ENCODE results near the gene DYRK2. TPM values are rescaled to one million over a fixed set of nuclear protein-coding genes. Genes with fewer than 3 reads are reported as not detected.

DYRK2 gene
- total RNA-seq, 3 donors from 2014 or later: 12.4 to 19.2 (median 17.7) TPM

- TF ChIP-seq POLR2A (IDR thresholded peaks at IDR 0.05): no peak
- no peak for TF ChIP-seq CTCF (IDR thresholded peaks at IDR 0.05)
- no peak for TF ChIP-seq POLR2AphosphoS5 (IDR thresholded peaks at IDR 0.05)
- Histone ChIP-seq H3K36me3 (no peaks in the 10 kb centered on the region), H3K4me3 (no peak overlapping the region), H3K27me3 (no peaks in the 10 kb centered on the region), H3K4me1 (no peaks in the 10 kb centered on the region), H3K9me3 (no peaks in the 10 kb centered on the region), H3K27ac (no peak overlapping the region)
- intact Hi-C loops (cut with DNase I; ENCODE audit: low total_unique reads): no loop called here
- no peak for DNase-seq (ENCODE audit: low spot score in 2 of 2)
These were observed 15.4 kb upstream of the DYRK2 start for GRCh38 chr12:67633024-67633610.

DNA sequence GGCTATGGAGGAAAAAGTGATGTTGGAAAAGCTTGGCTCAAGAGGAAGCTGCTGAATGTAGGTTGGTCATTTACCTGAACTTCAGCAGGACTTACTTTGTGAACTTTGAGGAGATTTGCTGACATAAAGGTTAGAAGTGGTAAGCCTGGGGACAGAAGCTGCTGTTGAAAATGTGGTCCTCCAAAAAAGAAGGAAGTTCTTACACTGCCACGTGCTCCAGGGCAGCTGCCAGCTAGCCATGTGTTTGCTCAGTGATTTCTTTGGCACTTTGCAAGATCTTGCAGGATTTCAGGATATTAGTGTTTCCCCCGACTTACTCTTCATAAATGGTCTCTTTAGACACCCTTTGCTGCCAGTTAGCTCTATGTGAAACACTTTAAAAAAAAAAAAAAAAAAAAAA lies 14.8 kb upstream of the DYRK2 start:
- H3K27ac ChIP-seq: no peak overlapping the region
- intact Hi-C loops (cut with DNase I; ENCODE audit: low total_unique reads): no loop called here
- H3K4me3 ChIP-seq: no peak overlapping the region
- no peaks in the 10 kb centered on the region for H3K36me3 ChIP-seq
- H3K9me3 ChIP-seq: no peaks in the 10 kb centered on the region
- no peaks in the 10 kb centered on the region for H3K27me3 ChIP-seq
- no peak for TF ChIP-seq POLR2AphosphoS5 (IDR thresholded peaks at IDR 0.05)
- TF ChIP-seq POLR2A (IDR thresholded peaks at IDR 0.05): no peak
- no peak for TF ChIP-seq CTCF (IDR thresholded peaks at IDR 0.05)
- no peak for DNase-seq (ENCODE audit: low spot score in 2 of 2)
- H3K4me1 ChIP-seq: no peaks in the 10 kb centered on the region

GRCh38 chr12:67634303-67634761 lies 14.2 kb upstream of the DYRK2 start:
- no peak for DNase-seq (ENCODE audit: low spot score in 2 of 2)
- no peak overlapping the region for H3K4me3 ChIP-seq
- intact Hi-C loops (cut with DNase I; ENCODE audit: low total_unique reads): no loop called here
- H3K27me3 ChIP-seq: no peaks in the 10 kb centered on the region
- H3K36me3 ChIP-seq: no peaks in the 10 kb centered on the region
- no peak overlapping the region for H3K27ac ChIP-seq
- no peaks in the 10 kb centered on the region for H3K4me1 ChIP-seq
- no peak for TF ChIP-seq POLR2AphosphoS5 (IDR thresholded peaks at IDR 0.05)
- no peak for TF ChIP-seq CTCF (IDR thresholded peaks at IDR 0.05)
- H3K9me3 ChIP-seq: no peaks in the 10 kb centered on the region

- no peak for DNase-seq (ENCODE audit: low spot score in 2 of 2)
- Histone ChIP-seq H3K27ac (no peak overlapping the region), H3K9me3 (no peaks in the 10 kb centered on the region), H3K27me3 (no peaks in the 10 kb centered on the region), H3K36me3 (no peaks in the 10 kb centered on the region), H3K4me1 (no peaks in the 10 kb centered on the region), H3K4me3 (no peak overlapping the region)
- intact Hi-C loops (cut with DNase I; ENCODE audit: low total_unique reads): no loop called here
- no peak for TF ChIP-seq POLR2AphosphoS5 (IDR thresholded peaks at IDR 0.05)
- TF ChIP-seq CTCF (IDR thresholded peaks at IDR 0.05): no peak
- TF ChIP-seq POLR2A (IDR thresholded peaks at IDR 0.05): no peak
These were observed 10.8 kb upstream of the DYRK2 start for GRCh38 chr12:67637718-67638117.

- no peaks in the 10 kb centered on the region for H3K27me3 ChIP-seq
- no peaks in the 10 kb centered on the region for H3K36me3 ChIP-seq
- H3K9me3 ChIP-seq: no peaks in the 10 kb centered on the region
- H3K27ac ChIP-seq: no peak overlapping the region
- H3K4me3 ChIP-seq: no peak overlapping the region
- intact Hi-C loops (cut with DNase I; ENCODE audit: low total_unique reads): no loop called here
- DNase-seq (ENCODE audit: low spot score in 2 of 2): no peak
- TF ChIP-seq POLR2A (IDR thresholded peaks at IDR 0.05) (no peak), POLR2AphosphoS5 (IDR thresholded peaks at IDR 0.05) (no peak), CTCF (IDR thresholded peaks at IDR 0.05) (no peak)
- no peaks in the 10 kb centered on the region for H3K4me1 ChIP-seq
These were observed 9.9 kb upstream of the DYRK2 start for GRCh38 chr12:67638694-67639093.

Measured in breast epithelium (tissue), 4 donors.